Measurements from ENCODE around the gene ADAMTSL4.
A peak's percentile ranks its signal among the peaks of the same experiment; 100 is the strongest.
"Not testable (repeated sequence)": the region's sequence is repeated elsewhere in the genome, so short reads cannot be mapped to it uniquely, and the experiment has no call there.

ADAMTSL4 gene

GRCh38 chr1:150555971-150556865 lies 7.0 kb downstream of the ADAMTSL4 start:
- no peak for DNase-seq (ENCODE audit: low read depth)

DNA sequence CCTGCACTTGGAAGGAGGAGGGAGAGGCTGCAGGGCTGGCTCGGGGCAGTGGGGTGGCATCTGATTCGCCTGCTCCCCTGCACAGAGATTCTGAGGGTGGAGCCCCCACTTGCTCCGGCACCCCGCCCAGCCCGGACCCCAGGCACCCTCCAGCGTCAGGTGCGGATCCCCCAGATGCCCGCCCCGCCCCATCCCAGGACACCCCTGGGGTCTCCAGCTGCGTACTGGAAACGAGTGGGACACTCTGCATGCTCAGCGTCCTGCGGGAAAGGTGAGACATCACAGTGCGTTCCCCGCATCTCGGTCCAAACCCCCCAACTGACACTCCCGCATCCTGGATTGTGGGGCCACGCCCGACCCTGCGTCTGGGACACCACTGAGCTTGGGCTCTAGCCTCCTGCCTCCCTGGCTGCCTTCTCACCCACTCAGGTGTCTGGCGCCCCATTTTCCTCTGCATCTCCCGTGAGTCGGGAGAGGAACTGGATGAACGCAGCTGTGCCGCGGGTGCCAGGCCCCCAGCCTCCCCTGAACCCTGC lies 7.9 kb downstream of the ADAMTSL4 start:
- no peak for DNase-seq (ENCODE audit: low read depth)

- no peak for DNase-seq (ENCODE audit: low read depth)
These were observed 8.6 kb downstream of the ADAMTSL4 start for GRCh38 chr1:150557813-150558212.

DNA sequence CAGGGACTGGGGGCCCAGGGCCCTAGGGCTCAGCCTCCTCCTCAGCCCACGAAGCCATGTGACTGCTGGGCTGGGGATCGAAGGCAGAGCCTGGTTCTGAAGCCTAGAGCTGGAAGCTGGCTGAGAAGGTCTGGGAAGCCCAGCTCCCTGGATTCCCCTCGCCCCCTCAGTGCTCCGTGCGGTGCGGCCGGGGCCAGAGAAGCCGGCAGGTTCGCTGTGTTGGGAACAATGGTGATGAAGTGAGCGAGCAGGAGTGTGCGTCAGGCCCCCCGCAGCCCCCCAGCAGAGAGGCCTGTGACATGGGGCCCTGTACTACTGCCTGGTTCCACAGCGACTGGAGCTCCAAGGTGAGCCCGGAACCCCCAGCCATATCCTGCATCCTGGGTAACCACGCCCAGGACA lies 9.1 kb downstream of the ADAMTSL4 start:
- DNase-seq (ENCODE audit: low read depth) = no peak

- DNase-seq (ENCODE audit: low read depth) = no peak
These were observed 9.8 kb downstream of the ADAMTSL4 start for GRCh38 chr1:150558761-150559655.

DNA sequence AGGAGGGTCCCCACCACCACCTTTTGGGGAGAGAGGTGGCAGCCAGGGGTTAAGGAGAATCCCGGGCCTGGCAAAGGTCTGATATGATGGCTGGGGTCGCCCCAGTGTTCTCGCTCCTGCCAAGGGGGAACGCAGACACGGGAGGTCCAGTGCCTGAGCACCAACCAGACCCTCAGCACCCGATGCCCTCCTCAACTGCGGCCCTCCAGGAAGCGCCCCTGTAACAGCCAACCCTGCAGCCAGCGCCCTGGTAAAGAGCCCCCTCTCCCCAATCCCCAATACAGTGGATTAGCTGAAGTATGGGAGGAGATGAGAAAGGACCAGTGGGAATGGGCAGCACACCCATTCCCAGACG lies 10.4 kb downstream of the ADAMTSL4 start:
- DNase-seq (ENCODE audit: low read depth) = no peak

- peak; percentile 60 for DNase-seq (ENCODE audit: low read depth)
These were observed 10.8 kb downstream of the ADAMTSL4 start for GRCh38 chr1:150560011-150560438.

DNA sequence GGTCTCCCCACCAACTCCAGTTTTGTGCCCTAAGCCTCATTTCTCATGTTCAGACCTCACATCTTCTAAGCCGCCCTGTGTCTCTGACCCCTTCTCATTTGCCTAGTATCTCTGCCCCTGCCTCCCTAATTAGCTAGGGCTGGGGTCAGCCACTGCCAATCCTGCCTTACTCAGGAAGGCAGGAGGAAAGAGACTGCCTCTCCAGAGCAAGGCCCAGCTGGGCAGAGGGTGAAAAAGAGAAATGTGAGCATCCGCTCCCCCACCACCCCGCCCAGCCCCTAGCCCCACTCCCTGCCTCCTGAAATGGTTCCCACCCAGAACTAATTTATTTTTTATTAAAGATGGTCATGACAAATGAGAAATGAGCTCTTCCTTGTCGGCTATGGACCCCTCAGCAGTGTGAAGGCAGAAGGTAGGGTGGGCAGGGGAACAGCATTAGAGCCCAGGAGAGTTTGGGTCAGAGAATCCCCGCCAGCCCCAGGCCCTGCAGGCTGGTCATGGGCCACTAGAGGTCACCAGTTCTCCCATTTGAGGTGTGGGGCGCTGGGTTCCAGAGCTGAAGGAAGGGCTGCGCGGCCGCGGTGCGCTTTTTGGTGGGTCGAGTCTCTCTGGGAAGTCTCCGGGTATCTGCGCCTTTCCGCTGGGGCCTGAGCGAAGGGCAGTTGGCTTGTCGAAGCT lies 11.5 kb downstream of the ADAMTSL4 start:
- DNase-seq (ENCODE audit: low read depth) = peak; percentile 72

GRCh38 chr1:150561254-150561973 lies 12.2 kb downstream of the ADAMTSL4 start:
- DNase-seq (ENCODE audit: low read depth) = peak; percentile 46

GRCh38 chr1:150561974-150562445 lies 12.8 kb downstream of the ADAMTSL4 start:
- DNase-seq (ENCODE audit: low read depth) = peak; percentile 83

DNA sequence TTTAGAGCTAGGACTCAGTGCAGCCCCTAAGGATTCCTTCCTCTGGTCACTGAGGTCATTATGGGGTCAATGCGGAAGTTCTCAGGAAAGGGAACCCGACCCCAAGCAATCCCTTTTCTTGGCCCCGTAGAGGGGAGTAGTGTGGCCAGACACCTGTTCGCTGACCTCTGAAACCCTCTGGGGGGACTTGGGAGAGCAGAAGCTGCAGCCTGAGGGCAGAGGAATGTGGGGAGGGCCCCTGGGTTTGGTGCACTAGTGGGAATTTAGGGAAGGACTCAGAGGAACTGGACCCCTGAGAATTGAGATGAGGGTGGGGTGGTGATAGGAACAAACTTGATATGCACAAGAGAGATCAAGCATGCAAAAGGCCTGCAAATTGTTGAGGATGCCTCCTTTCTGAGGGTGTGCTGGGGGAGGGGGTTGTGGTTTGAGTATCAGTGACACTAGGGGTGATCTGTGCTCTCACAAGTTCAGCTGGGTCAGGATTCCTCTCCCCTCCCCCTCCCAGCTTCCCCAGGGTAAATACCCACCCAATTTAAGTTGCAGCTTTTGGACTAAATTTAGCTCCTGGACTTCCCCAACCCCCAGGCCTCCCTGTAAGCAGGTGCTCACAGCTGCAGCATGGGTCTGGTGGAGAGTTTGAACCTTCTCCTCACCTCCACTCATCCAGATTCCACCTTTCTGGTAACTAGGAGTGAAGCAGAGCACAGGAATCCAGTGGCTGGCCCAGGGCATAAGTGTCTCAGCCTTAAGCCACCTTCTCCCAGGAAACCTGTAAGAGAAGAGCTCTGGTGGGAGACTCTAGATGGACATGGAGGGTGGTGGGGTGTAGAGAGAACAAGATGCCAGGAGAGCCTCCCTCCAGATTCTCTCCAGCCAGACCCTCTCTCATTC lies 13.5 kb downstream of the ADAMTSL4 start:
- DNase-seq (ENCODE audit: low read depth) = peak; percentile 55

GRCh38 chr1:150563340-150564038 lies 14.3 kb downstream of the ADAMTSL4 start:
- no peak for DNase-seq (ENCODE audit: low read depth)

DNA sequence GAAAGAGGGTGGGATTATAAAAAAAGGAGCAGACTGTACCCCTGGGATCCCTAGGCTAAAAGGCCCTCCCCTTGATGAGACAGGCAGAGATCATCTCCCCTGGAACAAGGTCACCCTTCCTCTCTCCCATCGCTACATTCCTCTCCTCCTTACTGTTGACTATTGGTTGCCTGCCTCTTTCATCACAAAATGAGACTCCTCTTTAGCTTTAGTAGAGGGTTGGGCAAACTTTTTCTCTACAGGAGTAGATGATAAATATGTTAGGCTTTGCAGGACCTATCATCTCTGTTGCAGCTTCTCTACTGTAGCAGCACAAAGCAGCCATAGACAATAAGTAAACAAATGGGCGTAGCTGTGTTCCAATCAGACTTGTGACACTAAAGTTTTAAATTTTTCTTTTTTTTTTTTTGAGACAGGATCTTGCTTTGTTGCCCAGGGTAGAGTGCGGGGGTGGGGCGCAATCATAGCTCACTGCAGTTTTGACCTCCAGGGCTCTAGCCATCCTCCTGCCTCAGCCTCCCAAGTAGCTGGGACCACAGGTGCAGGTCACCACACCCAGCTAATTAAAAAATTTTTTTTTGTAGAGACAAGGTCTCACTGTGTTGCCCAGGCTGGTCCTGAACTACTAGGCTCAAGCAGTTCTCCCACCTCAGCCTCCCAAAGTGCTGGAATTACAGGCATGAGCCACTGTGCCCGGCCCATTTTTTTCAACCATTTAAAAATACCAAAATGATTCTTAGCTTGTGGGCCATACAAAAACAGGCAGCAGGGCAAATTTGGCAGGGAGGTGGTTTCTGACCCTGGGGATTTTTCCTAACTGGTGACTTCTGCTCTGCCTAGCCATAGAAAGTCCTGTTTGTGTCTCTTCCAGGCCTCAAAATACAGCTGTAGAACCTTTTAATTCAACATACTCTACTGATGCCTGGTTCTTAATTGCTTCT lies 15.1 kb downstream of the ADAMTSL4 start:
- no peak for DNase-seq (ENCODE audit: low read depth)

DNA sequence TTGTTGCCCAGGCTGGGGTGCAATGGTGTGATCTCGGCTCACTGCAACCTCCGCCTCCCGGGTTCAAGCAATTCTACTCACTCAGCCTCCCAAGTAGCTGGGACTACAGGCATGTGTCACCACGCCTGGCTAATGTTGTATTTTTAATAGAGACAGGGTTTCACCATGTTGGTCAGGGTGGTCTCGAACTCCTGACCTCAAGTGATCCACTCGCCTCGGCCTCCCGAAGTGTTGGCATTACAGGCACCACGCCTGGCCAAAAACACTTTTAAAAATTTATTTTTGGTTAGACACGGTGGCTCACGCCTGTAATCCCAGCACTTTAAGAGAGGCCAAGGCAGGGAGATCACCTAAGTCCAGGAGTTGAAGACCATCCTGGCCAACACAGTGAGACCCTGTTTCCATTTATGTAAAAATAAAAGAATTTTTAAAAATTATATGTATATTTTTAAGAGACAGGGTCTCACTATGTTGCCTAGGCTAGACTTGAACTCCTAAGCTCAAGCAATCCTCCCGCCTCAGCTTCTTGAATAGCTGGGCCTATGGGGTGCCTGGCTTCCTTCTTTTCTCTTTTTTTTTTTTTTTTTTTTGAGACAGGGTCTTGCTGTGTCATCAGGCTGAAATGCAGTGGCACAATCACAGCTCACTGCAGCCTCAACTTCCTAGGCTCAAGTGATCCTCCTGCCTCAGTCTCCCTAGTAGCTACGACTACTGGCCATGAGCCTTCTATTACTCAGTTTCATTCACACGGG lies 16.2 kb downstream of the ADAMTSL4 start:
- DNase-seq (ENCODE audit: low read depth) = not testable (repeated sequence)

- DNase-seq (ENCODE audit: low read depth) = no peak
These were observed 17.6 kb downstream of the ADAMTSL4 start for GRCh38 chr1:150566589-150567340.

DNA sequence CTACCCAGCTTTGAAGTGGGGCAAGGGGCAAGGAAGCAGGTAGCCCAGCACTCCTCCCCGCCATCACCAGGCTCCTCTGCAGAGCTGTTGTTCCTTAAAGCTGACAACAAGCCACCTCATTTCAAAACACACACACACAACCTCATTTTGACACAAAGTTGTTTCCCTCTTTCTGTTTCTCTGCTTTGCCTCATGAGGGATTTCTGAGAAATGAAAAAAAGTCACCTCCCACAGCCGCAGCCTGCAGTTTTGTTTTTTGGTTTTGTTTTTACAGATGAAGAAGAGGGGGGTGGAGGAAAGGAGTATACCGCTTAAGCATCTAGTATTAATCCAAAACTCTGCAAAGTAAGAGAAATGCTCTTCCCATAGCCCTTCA lies 18.1 kb downstream of the ADAMTSL4 start:
- DNase-seq (ENCODE audit: low read depth) = no peak
